Measurements from ENCODE around the gene ARHGEF26.

DNA sequence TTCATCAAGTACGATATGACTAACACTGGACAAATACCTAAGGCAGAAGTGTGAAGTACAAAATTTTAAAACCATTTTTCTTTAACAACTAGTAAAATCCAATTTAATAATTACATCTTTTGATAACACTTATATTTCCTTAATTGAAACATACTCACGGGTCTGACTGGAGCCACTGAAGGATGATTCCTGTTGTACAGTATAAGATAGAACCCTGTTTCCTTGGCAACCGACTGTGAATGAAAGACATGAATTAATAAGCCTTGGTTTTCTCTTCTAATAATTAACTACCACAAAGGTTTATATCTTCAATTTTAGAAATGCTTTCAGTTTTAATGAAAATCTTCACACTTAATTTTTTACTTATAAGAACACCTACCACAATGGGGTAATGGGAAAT lies 183.7 kb downstream of the ARHGEF26 start:
- TF ChIP-seq, protein P1, sequence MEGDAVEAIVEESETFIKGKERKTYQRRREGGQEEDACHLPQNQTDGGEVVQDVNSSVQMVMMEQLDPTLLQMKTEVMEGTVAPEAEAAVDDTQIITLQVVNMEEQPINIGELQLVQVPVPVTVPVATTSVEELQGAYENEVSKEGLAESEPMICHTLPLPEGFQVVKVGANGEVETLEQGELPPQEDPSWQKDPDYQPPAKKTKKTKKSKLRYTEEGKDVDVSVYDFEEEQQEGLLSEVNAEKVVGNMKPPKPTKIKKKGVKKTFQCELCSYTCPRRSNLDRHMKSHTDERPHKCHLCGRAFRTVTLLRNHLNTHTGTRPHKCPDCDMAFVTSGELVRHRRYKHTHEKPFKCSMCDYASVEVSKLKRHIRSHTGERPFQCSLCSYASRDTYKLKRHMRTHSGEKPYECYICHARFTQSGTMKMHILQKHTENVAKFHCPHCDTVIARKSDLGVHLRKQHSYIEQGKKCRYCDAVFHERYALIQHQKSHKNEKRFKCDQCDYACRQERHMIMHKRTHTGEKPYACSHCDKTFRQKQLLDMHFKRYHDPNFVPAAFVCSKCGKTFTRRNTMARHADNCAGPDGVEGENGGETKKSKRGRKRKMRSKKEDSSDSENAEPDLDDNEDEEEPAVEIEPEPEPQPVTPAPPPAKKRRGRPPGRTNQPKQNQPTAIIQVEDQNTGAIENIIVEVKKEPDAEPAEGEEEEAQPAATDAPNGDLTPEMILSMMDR (IDR thresholded peaks at IDR 0.05), result no peak
- TF ChIP-seq POLR2AphosphoS5 (IDR thresholded peaks at IDR 0.05), result no peak
- TF ChIP-seq POLR2A (IDR thresholded peaks at IDR 0.05), result no peak
- TF ChIP-seq EP300 (IDR thresholded peaks at IDR 0.05), result no peak

Data from sigmoid colon (tissue), 4 donors.